CD8-positive, alpha-beta memory T cell (primary cell): Measurements from ENCODE around the gene PSMD8. TPM values are rescaled to one million over a fixed set of nuclear protein-coding genes. Genes with fewer than 3 reads are reported as not detected.

ENCODE experiments used
- CTCF ChIA-PET: fragments of 350-600 bp; sonication (Branson Sonifier 250); formaldehyde crosslinking; loops from one replicate; lab custom pipeline; 2021; ENCODE audit warnings: antibody characterized with exemption; lab: Charles Lee
- POLR2A ChIA-PET: fragments of 350-600 bp; sonication (Branson Sonifier 250); formaldehyde crosslinking; loops from one replicate; lab custom pipeline; 2021; ENCODE audit warnings: antibody characterized with exemption; lab: Charles Lee
- DNase-seq, 5 donors: peaks; one replicate each; pipeline versions ENCODE4 v3.0.0 to v3.0.0-alpha.2; 2020 to 2022; ENCODE audit warnings: mixed read lengths in 1 of 5
- H3K27ac ChIP-seq: one replicate; pipeline ENCODE4 v1.7.0; 2013; ENCODE audit warnings: low read depth, mild to moderate bottlenecking, low read length, moderate library complexity
- H3K27me3 ChIP-seq: 2 replicates; pipeline ENCODE4 v1.7.0; 2013; ENCODE audit warnings: low read length, mild to moderate bottlenecking; ENCODE audit not compliant: insufficient read depth, poor library complexity, severe bottlenecking
- H3K36me3 ChIP-seq: 2 replicates; pipeline ENCODE4 v1.7.0; 2013; ENCODE audit warnings: mild to moderate bottlenecking, low read length, moderate library complexity; ENCODE audit not compliant: insufficient read depth
- H3K4me1 ChIP-seq: 2 replicates; pipeline ENCODE4 v1.7.0; 2013; ENCODE audit warnings: mild to moderate bottlenecking, low read length, moderate library complexity; ENCODE audit not compliant: insufficient read depth
- H3K4me3 ChIP-seq: 2 replicates; pipeline ENCODE4 v1.7.0; 2013; ENCODE audit warnings: mild to moderate bottlenecking, low read length
- H3K9me3 ChIP-seq: 2 replicates; pipeline ENCODE4 v1.7.0; 2013; ENCODE audit warnings: mild to moderate bottlenecking, low read length
- H3K27ac Mint-ChIP-seq, 8 donors: one replicate each; pipeline ENCODE4 v1.8.0; 2020 to 2021; ENCODE audit warnings: mixed read lengths in 8 of 8, mild to moderate bottlenecking in 6 of 8, inconsistent platforms in 3 of 8, moderate library complexity in 3 of 8
- H3K27me3 Mint-ChIP-seq, 2 donors: one replicate each; pipeline ENCODE4 v1.8.0; 2020 to 2021; ENCODE audit warnings: mixed read lengths in 2 of 2, mild to moderate bottlenecking in 1 of 2, moderate library complexity in 1 of 2
- H3K36me3 Mint-ChIP-seq, 3 donors: one replicate each; pipeline ENCODE4 v1.8.0; 2020 to 2021; ENCODE audit warnings: mixed read lengths in 3 of 3, inconsistent platforms in 1 of 3, mild to moderate bottlenecking in 1 of 3
- H3K4me1 Mint-ChIP-seq, 3 donors: one replicate each; pipeline ENCODE4 v1.8.0; 2020 to 2021; ENCODE audit warnings: mixed read lengths in 3 of 3, inconsistent platforms in 1 of 3, mild to moderate bottlenecking in 1 of 3
- H3K4me3 Mint-ChIP-seq, 7 donors: one replicate each; pipeline ENCODE4 v1.8.0; 2020 to 2021; ENCODE audit warnings: mixed read lengths in 7 of 7, mild to moderate bottlenecking in 6 of 7, moderate library complexity in 4 of 7, inconsistent platforms in 2 of 7
- H3K9me3 Mint-ChIP-seq, 5 donors: one replicate each; pipeline ENCODE4 v1.8.0; 2020 to 2022; ENCODE audit warnings: mixed read lengths in 5 of 5, mild to moderate bottlenecking in 3 of 5, moderate library complexity in 2 of 5, inconsistent platforms in 1 of 5
- polyA plus RNA-seq: library from polyadenylated mRNA; unstranded; fragments of 300-500 nt; fragmentation: Illumina TruSeq; gene quantifications from one replicate; pipeline ENCODE4 v1.2.3, GENCODE V29; 2021
- total RNA-seq, 2 experiments: library from RNA; stranded (reverse); gene quantifications; one replicate each; pipeline ENCODE4 v1.2.3, GENCODE V29; 2021

Gene PSMD8
- total and polyA plus RNA-seq, 3 experiments from 2014 or later: 180 to 267 (median 256) TPM

GRCh38 chr19:38375098-38375493 lies 725 bp downstream of the PSMD8 start:
- no peak for DNase-seq
- POLR2A ChIA-PET: interaction anchor here (0.5 to 1.7 kb wide), 9 partner anchors 13 to 489 kb away, joined by 3 to 25 read pairs (median 9); partner anchors contain the start of genes CATSPERG, FAM98C, GGN and SIPA1L3
- Mint-ChIP-seq H3K27me3 (peaks cover 4 to 8% of the 10 kb centered on the region in 2 donors), H3K36me3 (peaks cover 5 to 36% (median 6%) of the 10 kb centered on the region in 3 donors), H3K9me3 (no peaks in the 10 kb centered on the region), H3K4me3 (peak overlapping the region; percentile 97 to 100 (median 98)), H3K27ac (peak overlapping the region; percentile 93 to 99 (median 98)), H3K4me1 (peaks cover 29 to 33% (median 31%) of the 10 kb centered on the region in 3 donors)
- H3K9me3 ChIP-seq: no peaks in the 10 kb centered on the region
- CTCF ChIA-PET: interaction anchor here (1.4 to 3.7 kb wide), 6 partner anchors 13 to 131 kb away, joined by 4 to 37 read pairs (median 13); partner anchors contain the start of genes CATSPERG, FAM98C, GGN and KCNK6
- no peaks in the 10 kb centered on the region for H3K27me3 ChIP-seq
- peak overlapping the region; percentile 91 for H3K27ac ChIP-seq
- H3K4me1 ChIP-seq: peaks cover 21% of the 10 kb centered on the region
- peaks cover 27% of the 10 kb centered on the region for H3K36me3 ChIP-seq
- H3K4me3 ChIP-seq: peak overlapping the region; percentile 89

GRCh38 chr19:38375748-38376147 lies 1.4 kb downstream of the PSMD8 start:
- DNase-seq: no peak
- H3K27me3 Mint-ChIP-seq: peaks cover 0 to 1% of the 10 kb centered on the region in 2 donors
- H3K4me1 Mint-ChIP-seq: peaks cover 29 to 33% (median 31%) of the 10 kb centered on the region in 3 donors
- Histone ChIP-seq H3K9me3 (no peaks in the 10 kb centered on the region), H3K27me3 (no peaks in the 10 kb centered on the region), H3K4me1 (peaks cover 21% of the 10 kb centered on the region), H3K36me3 (peaks cover 32% of the 10 kb centered on the region), H3K27ac (peak overlapping the region; percentile 91), H3K4me3 (peak overlapping the region; percentile 89)
- CTCF ChIA-PET: interaction anchor here (0.8 to 3.7 kb wide), 4 partner anchors 27 to 555 kb away, joined by 3 to 37 read pairs (median 21); partner anchors contain the start of genes CATSPERG, FAM98C, MRPS12 and SARS2
- H3K9me3 Mint-ChIP-seq: no peaks in the 10 kb centered on the region
- POLR2A ChIA-PET: interaction anchor here (0.5 to 0.6 kb wide), 2 partner anchors 474 to 560 kb away, joined by 3 read pairs; no protein-coding TSS in a partner anchor
- peak overlapping the region in 6 of 8 donors; percentile 38 to 98 (median 98) for H3K27ac Mint-ChIP-seq
- H3K36me3 Mint-ChIP-seq: peaks cover 6 to 43% (median 8%) of the 10 kb centered on the region in 3 donors
- peak overlapping the region; percentile 97 to 100 (median 98) for H3K4me3 Mint-ChIP-seq

GRCh38 chr19:38376576-38376975 lies 2.2 kb downstream of the PSMD8 start:
- peaks cover 29 to 33% (median 31%) of the 10 kb centered on the region in 3 donors for H3K4me1 Mint-ChIP-seq
- Histone ChIP-seq H3K4me3 (no peak overlapping the region), H3K27me3 (no peaks in the 10 kb centered on the region), H3K4me1 (peaks cover 21% of the 10 kb centered on the region), H3K36me3 (peaks cover 41% of the 10 kb centered on the region), H3K27ac (no peak overlapping the region), H3K9me3 (no peaks in the 10 kb centered on the region)
- H3K27me3 Mint-ChIP-seq: no peaks in the 10 kb centered on the region
- H3K36me3 Mint-ChIP-seq: peaks cover 8 to 51% (median 9%) of the 10 kb centered on the region in 3 donors
- CTCF ChIA-PET: interaction anchor here (3.7 kb wide), 1 partner anchor 26 kb away, joined by 37 read pairs; the partner anchor contains the start of gene FAM98C
- POLR2A ChIA-PET: interaction anchor here (0.6 to 1.5 kb wide), 2 partner anchors 11 to 559 kb away, joined by 3 read pairs; partner anchors contain the start of gene GGN
- no peak for DNase-seq
- H3K27ac Mint-ChIP-seq: peak overlapping the region in 2 of 8 donors; percentile 55 to 77
- peak overlapping the region; percentile 69 to 100 (median 98) for H3K4me3 Mint-ChIP-seq
- no peaks in the 10 kb centered on the region for H3K9me3 Mint-ChIP-seq

- peaks cover 13 to 56% (median 14%) of the 10 kb centered on the region in 3 donors for H3K36me3 Mint-ChIP-seq
- Histone ChIP-seq H3K4me1 (peaks cover 21% of the 10 kb centered on the region), H3K27me3 (no peaks in the 10 kb centered on the region), H3K36me3 (peaks cover 45% of the 10 kb centered on the region), H3K4me3 (no peak overlapping the region), H3K27ac (no peak overlapping the region), H3K9me3 (no peaks in the 10 kb centered on the region)
- H3K4me3 Mint-ChIP-seq: peak overlapping the region in 3 of 7 donors; percentile 66 to 100 (median 79)
- no peak for DNase-seq
- no peaks in the 10 kb centered on the region for H3K9me3 Mint-ChIP-seq
- no peaks in the 10 kb centered on the region for H3K27me3 Mint-ChIP-seq
- peak overlapping the region in 1 of 8 donors; percentile 54 for H3K27ac Mint-ChIP-seq
- ChIA-PET POLR2A (interaction anchor here (0.6 to 1.5 kb wide), 2 partner anchors 10 to 45 kb away, joined by 3 to 5 read pairs; partner anchors contain the start of gene GGN), CTCF (interaction anchor here (1.6 kb wide), 1 partner anchor 26 kb away, joined by 4 read pairs; the partner anchor contains the start of gene FAM98C)
- H3K4me1 Mint-ChIP-seq: peaks cover 29 to 33% (median 31%) of the 10 kb centered on the region in 3 donors
Measured at GRCh38 chr19:38377052-38377451, 2.7 kb downstream of the PSMD8 start.

- Mint-ChIP-seq H3K36me3 (peaks cover 19 to 74% (median 25%) of the 10 kb centered on the region in 3 donors), H3K27me3 (no peaks in the 10 kb centered on the region), H3K4me1 (peaks cover 29 to 33% (median 31%) of the 10 kb centered on the region in 3 donors), H3K27ac (no peak overlapping the region), H3K9me3 (no peaks in the 10 kb centered on the region), H3K4me3 (peak overlapping the region in 1 of 7 donors; percentile 44)
- Histone ChIP-seq H3K4me1 (peaks cover 21% of the 10 kb centered on the region), H3K27me3 (no peaks in the 10 kb centered on the region), H3K27ac (no peak overlapping the region), H3K36me3 (peaks cover 55% of the 10 kb centered on the region), H3K4me3 (no peak overlapping the region), H3K9me3 (no peaks in the 10 kb centered on the region)
- ChIA-PET POLR2A (interaction anchor here (0.6 kb wide), 1 partner anchor 165 kb away, joined by 5 read pairs; no protein-coding TSS in a partner anchor), CTCF (interaction anchor here (1.6 kb wide), 1 partner anchor 24 kb away, joined by 4 read pairs; the partner anchor contains the start of gene FAM98C)
- no peak for DNase-seq
Measured at GRCh38 chr19:38378866-38379265, 4.5 kb downstream of the PSMD8 start.

- Mint-ChIP-seq H3K36me3 (peaks cover 17 to 69% (median 25%) of the 10 kb centered on the region in 3 donors), H3K27me3 (no peaks in the 10 kb centered on the region), H3K4me3 (no peak overlapping the region), H3K4me1 (peaks cover 8 to 16% (median 11%) of the 10 kb centered on the region in 3 donors), H3K27ac (no peak overlapping the region), H3K9me3 (no peaks in the 10 kb centered on the region)
- H3K4me3 ChIP-seq: no peak overlapping the region
- DNase-seq: no peak
- peaks cover 52% of the 10 kb centered on the region for H3K36me3 ChIP-seq
- CTCF ChIA-PET: interaction anchor here (0.7 to 1.6 kb wide), 2 partner anchors 22 to 45 kb away, joined by 3 to 4 read pairs; partner anchors contain the start of genes CATSPERG and FAM98C
- POLR2A ChIA-PET: interaction anchor here (0.6 kb wide), 1 partner anchor 460 kb away, joined by 3 read pairs; no protein-coding TSS in a partner anchor
- peaks cover 10% of the 10 kb centered on the region for H3K4me1 ChIP-seq
- no peaks in the 10 kb centered on the region for H3K27me3 ChIP-seq
- H3K27ac ChIP-seq: no peak overlapping the region
- H3K9me3 ChIP-seq: no peaks in the 10 kb centered on the region
Measured at GRCh38 chr19:38381138-38381537, 6.8 kb downstream of the PSMD8 start.

GRCh38 chr19:38383184-38383583 lies 8.8 kb downstream of the PSMD8 start:
- peak overlapping the region in 1 of 7 donors; percentile 58 for H3K4me3 Mint-ChIP-seq
- Histone ChIP-seq H3K4me1 (peaks cover 15% of the 10 kb centered on the region), H3K36me3 (peaks cover 41% of the 10 kb centered on the region), H3K4me3 (no peak overlapping the region), H3K27me3 (no peaks in the 10 kb centered on the region), H3K9me3 (no peaks in the 10 kb centered on the region), H3K27ac (no peak overlapping the region)
- ChIA-PET CTCF (no interaction called here), POLR2A (no interaction called here)
- no peaks in the 10 kb centered on the region for H3K9me3 Mint-ChIP-seq
- DNase-seq: no peak
- peaks cover 10 to 20% (median 12%) of the 10 kb centered on the region in 3 donors for H3K4me1 Mint-ChIP-seq
- no peak overlapping the region for H3K27ac Mint-ChIP-seq
- peaks cover 2 to 8% of the 10 kb centered on the region in 2 donors for H3K27me3 Mint-ChIP-seq
- peaks cover 17 to 61% (median 25%) of the 10 kb centered on the region in 3 donors for H3K36me3 Mint-ChIP-seq
